OCI-LY1 (cell line): ENCODE results near the gene IFI16.

Experiments
- CTCF ChIP-seq: fragments of 200-600 bp; sonication (generic), shearing (Covaris generic); IDR thresholded peaks from 2 replicates; pipeline ENCODE4 v1.5.1; 2017; ENCODE audit warnings: mild to moderate bottlenecking, antibody characterized with exemption, low read length, moderate library complexity, mixed read lengths
- EZH2 ChIP-seq: fragments of 200-600 bp; sonication (generic), shearing (Covaris generic); IDR thresholded peaks from 2 replicates; pipeline ENCODE4 v1.8.0; 2017; ENCODE audit warnings: borderline replicate concordance, mixed run types, mild to moderate bottlenecking, antibody characterized with exemption, low read length, moderate library complexity, mixed read lengths

DNA sequence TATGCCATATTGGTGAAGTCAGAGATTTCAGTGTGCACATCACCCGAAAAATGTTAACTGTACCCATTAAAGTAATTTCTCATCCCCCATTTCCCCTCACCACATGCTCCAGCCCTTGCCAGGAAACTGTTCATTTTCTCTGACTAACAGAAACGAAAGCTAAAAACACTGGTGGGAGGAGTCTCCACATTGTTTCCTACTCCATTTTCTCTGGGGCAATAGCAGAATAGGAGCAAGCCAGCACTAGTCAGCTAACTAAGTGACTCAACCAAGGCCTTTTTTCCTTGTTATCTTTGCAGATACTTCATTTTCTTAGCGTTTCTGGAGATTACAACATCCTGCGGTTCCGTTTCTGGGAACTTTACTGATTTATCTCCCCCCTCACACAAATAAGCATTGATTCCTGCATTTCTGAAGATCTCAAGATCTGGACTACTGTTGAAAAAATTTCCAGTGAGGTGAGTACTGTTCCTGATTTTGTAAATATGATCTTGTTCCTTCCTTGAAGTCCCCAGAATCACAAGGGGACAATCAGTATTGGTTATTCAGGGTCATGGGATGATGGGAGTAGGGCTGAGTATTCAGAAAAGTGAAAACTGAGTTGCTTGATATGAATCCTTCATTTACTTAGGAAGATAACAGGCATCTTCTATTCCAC lies at the start of gene IFI16:
- TF ChIP-seq CTCF (no peak), EZH2 (no peak)
